ENCODE results near the gene CCK. TPM values are rescaled to one million over a fixed set of nuclear protein-coding genes. Genes with fewer than 3 reads are reported as not detected.

CCK gene
- total and polyA plus RNA-seq, 8 donors, result 0.87 to 68.3 (median 1.5) TPM; not detected in 5

- H3K9me3 ChIP-seq, result peaks cover 0 to 16% (median 0%) of the 10 kb centered on the region in 4 donors
- H3K4me1 ChIP-seq, result peaks cover 0 to 7% (median 0%) of the 10 kb centered on the region in 4 donors
- DNase-seq, result no peak
- TF ChIP-seq EP300 (IDR thresholded peaks at IDR 0.05) (no peak), CTCF (IDR thresholded peaks at IDR 0.05) (no peak), POLR2A (IDR thresholded peaks at IDR 0.05) (no peak), POLR2AphosphoS5 (IDR thresholded peaks at IDR 0.05) (no peak)
- WGBS, 5 donors, result 37 to 53% (median 45%) methylated on average over 2 of the region's 2 CpGs
- no peak overlapping the region for H3K27ac ChIP-seq
- no peak overlapping the region for H3K4me3 ChIP-seq
- H3K36me3 ChIP-seq, result no peaks in the 10 kb centered on the region
- intact Hi-C loops (cut with DNase I; ENCODE audit: low total_unique reads), result no loop called here
- H3K27me3 ChIP-seq, result peaks cover 0 to 25% (median 4%) of the 10 kb centered on the region in 3 donors
Observed at GRCh38 chr3:42273361-42273760, 7.4 kb upstream of the CCK start.

DNA sequence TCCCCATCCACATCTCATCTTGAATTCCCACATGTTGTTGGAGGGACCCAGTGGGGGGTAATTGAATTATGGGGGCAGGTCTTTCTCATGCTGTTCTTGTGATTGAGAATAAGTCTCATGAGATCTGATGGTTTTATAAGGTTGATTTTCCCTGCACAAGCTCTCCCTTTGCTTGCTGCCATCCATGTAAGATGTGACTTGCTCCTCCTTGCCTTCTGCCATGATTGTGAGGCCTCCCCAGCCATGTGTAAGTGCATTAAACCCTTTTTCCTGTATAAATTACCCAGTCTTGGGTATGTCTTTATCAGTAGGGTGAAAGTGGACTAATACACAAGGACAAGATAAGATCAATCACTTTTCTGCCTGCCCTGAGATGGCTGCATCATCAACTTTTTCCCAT is 5.8 kb upstream of the CCK start:
- H3K36me3 ChIP-seq, result no peaks in the 10 kb centered on the region
- no peaks in the 10 kb centered on the region for H3K4me1 ChIP-seq
- no peak for DNase-seq
- intact Hi-C loops (cut with DNase I; ENCODE audit: low total_unique reads), result no loop called here
- H3K27me3 ChIP-seq, result peaks cover 0 to 40% (median 4%) of the 10 kb centered on the region in 3 donors
- no peak overlapping the region for H3K4me3 ChIP-seq
- no peak for TF ChIP-seq CTCF (IDR thresholded peaks at IDR 0.05)
- no peak for TF ChIP-seq POLR2AphosphoS5 (IDR thresholded peaks at IDR 0.05)
- no peak for TF ChIP-seq EP300 (IDR thresholded peaks at IDR 0.05)
- TF ChIP-seq POLR2A (IDR thresholded peaks at IDR 0.05), result no peak
- H3K27ac ChIP-seq, result no peak overlapping the region
- peaks cover 0 to 16% (median 0%) of the 10 kb centered on the region in 4 donors for H3K9me3 ChIP-seq

GRCh38 chr3:42270561-42270960 is 4.6 kb upstream of the CCK start:
- Histone ChIP-seq H3K27me3 (peaks cover 4 to 53% (median 11%) of the 10 kb centered on the region in 3 donors), H3K36me3 (no peaks in the 10 kb centered on the region), H3K27ac (no peak overlapping the region), H3K9me3 (peaks cover 0 to 16% (median 0%) of the 10 kb centered on the region in 4 donors), H3K4me3 (no peak overlapping the region), H3K4me1 (peaks cover 0 to 5% (median 0%) of the 10 kb centered on the region in 4 donors)
- 49 to 67% (median 60%) methylated on average over 1 of the region's 1 CpG for WGBS, 5 donors
- TF ChIP-seq CTCF (IDR thresholded peaks at IDR 0.05), result no peak
- no peak for TF ChIP-seq POLR2A (IDR thresholded peaks at IDR 0.05)
- no peak for TF ChIP-seq EP300 (IDR thresholded peaks at IDR 0.05)
- no peak for TF ChIP-seq POLR2AphosphoS5 (IDR thresholded peaks at IDR 0.05)
- intact Hi-C loops (cut with DNase I; ENCODE audit: low total_unique reads), result no loop called here
- no peak for DNase-seq

DNA sequence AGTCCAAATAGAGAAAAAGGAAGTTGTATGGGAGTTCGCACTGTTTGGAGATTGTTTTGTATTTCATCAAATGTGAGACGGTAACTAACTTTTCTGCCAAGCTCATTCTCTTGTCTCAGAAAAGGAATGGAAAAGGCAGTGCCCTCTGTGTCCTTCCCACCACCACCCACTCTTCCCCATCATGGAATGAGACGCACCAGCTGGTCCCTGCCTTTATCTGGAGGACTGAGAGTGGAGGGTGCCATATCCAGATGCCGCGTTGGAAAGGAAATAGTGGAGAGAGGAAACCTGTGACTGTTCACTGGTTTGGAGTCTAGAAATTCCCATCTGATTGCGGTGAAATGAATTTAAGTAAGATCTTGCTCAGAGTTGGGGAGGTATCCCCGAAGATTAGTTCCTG is 3.7 kb upstream of the CCK start:
- DNase-seq, result no peak
- intact Hi-C loops (cut with DNase I; ENCODE audit: low total_unique reads), result no loop called here
- H3K27ac ChIP-seq, result no peak overlapping the region
- no peak for TF ChIP-seq CTCF (IDR thresholded peaks at IDR 0.05)
- no peak for TF ChIP-seq POLR2AphosphoS5 (IDR thresholded peaks at IDR 0.05)
- no peak for TF ChIP-seq POLR2A (IDR thresholded peaks at IDR 0.05)
- no peak for TF ChIP-seq EP300 (IDR thresholded peaks at IDR 0.05)
- H3K27me3 ChIP-seq, result peaks cover 11 to 62% (median 20%) of the 10 kb centered on the region in 3 donors
- 82 to 89% (median 87%) methylated on average over 7 of the region's 7 CpGs for WGBS, 5 donors
- peaks cover 0 to 24% (median 0%) of the 10 kb centered on the region in 4 donors for H3K9me3 ChIP-seq
- H3K36me3 ChIP-seq, result no peaks in the 10 kb centered on the region
- no peak overlapping the region for H3K4me3 ChIP-seq
- peaks cover 0 to 14% (median 7%) of the 10 kb centered on the region in 4 donors for H3K4me1 ChIP-seq

Measured in stomach (tissue), 9 donors.